ENCODE data around the gene DNAAF6.
"Not testable (repeated sequence)": the region's sequence is repeated elsewhere in the genome, so short reads cannot be mapped to it uniquely, and the experiment has no call there.

The DNAAF6 gene

DNA sequence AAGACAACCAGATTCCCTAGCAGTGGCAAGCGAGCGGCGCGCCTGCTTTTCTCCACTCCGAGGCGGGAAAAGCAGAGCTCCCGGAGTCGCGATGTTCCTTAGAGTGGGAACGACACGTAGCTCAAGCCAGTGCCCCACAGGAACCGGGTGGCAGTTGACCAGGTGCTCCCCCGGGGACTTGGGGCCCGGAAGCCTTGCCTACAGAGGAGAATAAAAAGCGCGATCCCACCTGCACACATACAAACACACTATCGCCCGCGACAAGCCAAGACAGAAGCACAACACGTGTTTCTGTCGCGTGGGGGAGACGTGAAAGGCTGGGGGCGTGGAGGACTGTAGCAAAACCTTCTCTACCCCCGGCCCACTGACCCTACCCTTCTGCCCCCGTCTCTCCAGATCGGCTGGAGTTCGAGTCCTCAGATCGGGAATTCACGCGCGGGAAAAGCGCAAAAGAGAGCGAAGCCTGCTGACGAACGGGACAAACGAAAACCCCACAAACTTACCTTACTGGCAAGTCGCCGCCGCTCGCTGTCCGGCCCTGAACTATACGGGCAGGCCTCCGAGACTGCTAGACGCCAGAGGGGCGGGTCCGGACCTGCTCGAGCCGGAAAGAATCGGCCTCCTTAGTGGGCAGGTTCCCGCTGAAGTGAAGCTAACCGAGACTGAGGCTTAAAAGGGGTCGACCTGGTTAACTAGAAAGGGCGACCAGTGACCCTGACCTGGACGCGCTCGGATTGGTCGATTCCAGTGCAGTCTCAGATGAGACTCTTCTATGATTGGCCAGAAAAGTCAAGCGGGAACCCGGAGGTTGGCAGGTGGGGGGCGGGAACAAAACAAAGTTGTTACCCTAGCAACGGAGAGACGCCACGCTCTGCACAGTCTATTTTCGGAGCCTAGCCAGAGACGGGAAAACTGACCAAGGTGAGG lies at the start of gene DNAAF6, which contains the start of gene NUP62CL:
Gene DNAAF6, plus strand, starts transcription at position 842 of the 927 bp plus-strand sequence. CDS start 6,265 bp downstream, outside the sequence.
Gene NUP62CL, minus strand, starts transcription at position 664 of the 927 bp plus-strand sequence. CDS start 31,287 bp downstream, outside the sequence.
- Mint-ChIP-seq H3K27me3 (ENCODE audit: low read depth) (no peaks in the 10 kb centered on the region), H3K4me1 (ENCODE audit: low read depth) (peaks cover 7% of the 10 kb centered on the region), H3K9me3 (no peaks in the 10 kb centered on the region), H3K27ac (peak within 1 kb of the TSS; percentile 69), H3K4me3 (peak within 1 kb of the TSS; percentile 86), H3K36me3 (ENCODE audit: low read depth) (no peaks in the 10 kb centered on the region)
- peak; percentile 49 for DNase-seq (ENCODE audit: low spot score)

DNA sequence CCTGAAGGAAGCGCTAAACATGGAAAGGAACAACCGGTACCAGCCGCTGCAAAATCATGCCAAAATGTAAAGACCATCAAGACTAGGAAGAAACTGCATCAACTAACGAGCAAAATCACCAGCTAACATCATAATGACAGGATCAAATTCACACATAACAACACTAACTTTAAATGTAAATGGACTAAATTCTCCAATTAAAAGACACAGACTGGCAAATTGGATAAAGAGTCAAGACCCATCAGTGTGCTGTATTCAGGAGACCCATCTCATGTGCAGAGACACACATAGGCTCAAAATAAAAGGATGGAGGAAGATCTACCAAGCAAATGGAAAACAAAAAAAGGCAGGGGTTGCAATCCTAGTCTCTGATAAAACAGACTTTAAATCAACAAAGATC lies 48.8 kb upstream of the DNAAF6 start:
- not testable (repeated sequence) for H3K27ac Mint-ChIP-seq; H3K4me1 Mint-ChIP-seq (ENCODE audit: low read depth); H3K36me3 Mint-ChIP-seq (ENCODE audit: low read depth); H3K9me3 Mint-ChIP-seq; H3K4me3 Mint-ChIP-seq; DNase-seq (ENCODE audit: low spot score); H3K27me3 Mint-ChIP-seq (ENCODE audit: low read depth)

DNA sequence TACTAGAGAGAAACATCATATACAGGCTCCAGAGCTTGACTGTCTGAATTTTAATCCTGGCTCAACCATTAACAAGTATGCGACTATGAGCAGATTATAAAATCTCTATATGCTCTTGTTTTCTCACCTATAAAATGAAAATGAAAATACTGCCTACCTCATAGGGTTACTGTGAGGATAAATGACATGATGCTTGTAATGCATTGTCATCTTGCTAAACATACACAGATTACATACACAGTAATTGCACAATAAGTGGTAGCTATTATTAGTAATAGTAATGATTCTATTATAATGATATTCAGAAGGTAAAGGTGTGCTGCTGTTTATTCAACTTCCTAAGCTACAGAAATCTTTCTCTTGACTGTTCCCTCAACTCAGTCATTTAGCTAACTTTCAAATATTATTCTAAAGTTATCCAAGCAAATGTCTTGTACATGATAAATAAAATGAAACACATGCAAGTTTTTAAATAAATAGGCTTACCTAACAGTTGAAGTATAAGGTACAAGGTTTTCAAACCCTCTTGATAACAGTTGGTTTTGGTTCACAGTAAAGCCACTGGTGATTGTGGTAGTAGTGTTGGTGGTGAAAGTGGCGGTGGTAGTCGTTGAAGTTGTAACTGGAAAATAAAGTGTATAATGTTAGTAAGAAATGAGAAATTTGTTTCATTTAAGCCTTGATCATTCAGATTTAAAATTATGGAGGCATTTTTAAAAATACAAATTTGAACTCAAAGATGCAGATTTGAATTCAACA lies 39.1 kb upstream of the DNAAF6 start:
- no peaks in the 10 kb centered on the region for H3K27me3 Mint-ChIP-seq (ENCODE audit: low read depth)

DNA sequence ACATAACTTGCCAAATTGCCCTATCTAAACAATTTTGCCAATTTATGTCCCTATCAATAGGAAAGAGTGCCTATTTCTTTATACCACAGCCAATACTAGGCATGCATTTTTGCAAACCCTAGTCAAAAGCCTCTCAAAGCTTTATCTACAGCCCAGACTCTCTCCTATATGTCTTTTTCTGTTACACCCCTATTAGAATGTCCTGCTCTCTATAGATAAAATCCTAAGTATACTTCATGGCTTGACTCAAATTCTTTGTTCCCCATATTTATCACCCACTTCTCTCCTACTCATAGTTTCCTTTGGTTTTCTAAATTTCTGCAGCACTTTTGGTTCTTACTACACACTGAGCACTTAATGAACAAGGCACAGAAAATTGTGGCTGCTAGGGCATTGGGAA lies 38.2 kb upstream of the DNAAF6 start:
- DNase-seq (ENCODE audit: low spot score) = no peak
- H3K27ac Mint-ChIP-seq = no peak overlapping the region
- no peaks in the 10 kb centered on the region for H3K36me3 Mint-ChIP-seq (ENCODE audit: low read depth)
- no peak overlapping the region for H3K4me3 Mint-ChIP-seq
- no peaks in the 10 kb centered on the region for H3K9me3 Mint-ChIP-seq
- no peaks in the 10 kb centered on the region for H3K4me1 Mint-ChIP-seq (ENCODE audit: low read depth)
- H3K27me3 Mint-ChIP-seq (ENCODE audit: low read depth) = no peaks in the 10 kb centered on the region

More for the DNA sequence above, 39.1 kb upstream of the DNAAF6 start:
- Mint-ChIP-seq H3K4me3 (no peak overlapping the region), H3K9me3 (no peaks in the 10 kb centered on the region), H3K27ac (no peak overlapping the region), H3K36me3 (ENCODE audit: low read depth) (no peaks in the 10 kb centered on the region), H3K4me1 (ENCODE audit: low read depth) (no peaks in the 10 kb centered on the region)
- no peak for DNase-seq (ENCODE audit: low spot score)

DNA sequence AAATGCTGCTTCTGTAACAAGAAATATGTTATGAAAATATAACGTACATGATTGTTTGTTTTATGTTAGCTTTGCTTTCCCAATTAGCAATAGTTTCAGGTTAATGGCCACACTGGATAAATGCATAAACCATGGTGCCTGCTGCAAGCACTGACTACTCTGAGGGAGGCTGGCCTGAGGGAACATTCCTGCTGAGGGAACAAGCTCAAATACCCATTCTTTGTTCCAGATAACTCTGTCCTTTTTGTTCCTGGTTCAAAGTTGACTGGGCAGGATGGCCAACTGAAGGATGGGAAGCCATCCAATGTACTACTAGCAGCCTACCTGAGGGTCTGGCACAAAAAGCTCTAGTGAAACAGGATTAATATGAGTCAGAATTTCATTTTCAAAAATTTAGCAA lies 37.7 kb upstream of the DNAAF6 start:
- no peak overlapping the region for H3K27ac Mint-ChIP-seq
- no peak for DNase-seq (ENCODE audit: low spot score)
- H3K27me3 Mint-ChIP-seq (ENCODE audit: low read depth) = no peaks in the 10 kb centered on the region
- no peaks in the 10 kb centered on the region for H3K9me3 Mint-ChIP-seq
- H3K36me3 Mint-ChIP-seq (ENCODE audit: low read depth) = no peaks in the 10 kb centered on the region
- no peaks in the 10 kb centered on the region for H3K4me1 Mint-ChIP-seq (ENCODE audit: low read depth)
- no peak overlapping the region for H3K4me3 Mint-ChIP-seq

DNA sequence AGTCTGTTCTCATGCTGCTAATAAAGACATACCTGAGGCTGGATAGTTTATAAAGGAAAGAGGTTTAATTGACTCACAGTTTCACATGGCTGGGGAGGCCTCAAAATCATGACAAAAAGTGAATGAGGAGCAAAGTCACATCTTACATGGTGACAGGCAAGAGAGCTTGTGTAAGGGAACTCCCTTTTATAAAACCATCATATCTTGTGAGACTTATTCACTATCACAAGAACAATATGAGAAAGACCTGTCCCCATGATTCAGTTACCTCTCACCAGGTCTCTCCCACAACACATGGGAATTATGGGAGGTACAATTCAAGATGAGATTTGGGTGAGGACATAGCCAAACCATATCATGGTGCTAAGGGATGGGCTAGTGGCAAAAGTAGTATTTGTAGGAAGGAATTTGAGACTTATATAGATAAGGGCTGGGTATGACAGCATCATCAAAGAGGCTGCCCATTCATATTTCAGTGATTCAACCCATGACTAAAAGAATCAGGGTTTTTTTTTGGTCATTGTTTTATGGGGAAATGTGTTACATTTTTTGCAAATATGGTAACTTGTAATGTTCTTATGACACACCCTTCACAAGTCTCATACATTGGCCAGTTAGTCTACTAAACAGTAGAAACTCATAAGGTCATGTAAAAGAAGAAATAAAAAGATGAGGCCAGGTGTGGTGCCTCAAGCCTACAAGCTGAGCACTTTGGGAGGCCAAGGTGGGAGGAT lies 34.9 kb upstream of the DNAAF6 start:
- Mint-ChIP-seq H3K4me1 (ENCODE audit: low read depth) (no peaks in the 10 kb centered on the region), H3K4me3 (no peak overlapping the region), H3K27ac (no peak overlapping the region), H3K9me3 (no peaks in the 10 kb centered on the region), H3K36me3 (ENCODE audit: low read depth) (no peaks in the 10 kb centered on the region), H3K27me3 (ENCODE audit: low read depth) (no peaks in the 10 kb centered on the region)
- DNase-seq (ENCODE audit: low spot score) = no peak

DNA sequence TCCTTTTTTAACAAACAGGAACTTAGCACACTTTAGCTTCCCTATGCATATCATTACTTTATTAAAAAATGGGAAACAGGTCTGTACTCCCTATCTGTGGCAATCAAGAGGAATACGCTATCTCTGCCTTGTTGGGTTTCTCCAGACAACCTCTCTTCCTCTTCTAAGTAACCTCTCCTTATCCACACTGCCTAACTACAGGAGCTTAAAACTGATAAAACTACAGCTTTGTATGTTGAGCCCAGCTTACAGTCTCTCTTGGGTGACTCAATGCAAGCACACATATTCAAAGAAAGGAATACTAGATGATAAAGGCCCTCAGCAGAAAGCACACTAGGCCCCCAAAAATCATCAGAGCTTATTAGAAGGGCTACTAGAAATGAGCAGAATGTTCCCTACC lies 9.1 kb upstream of the DNAAF6 start:
- no peaks in the 10 kb centered on the region for H3K9me3 Mint-ChIP-seq
- no peak for DNase-seq (ENCODE audit: low spot score)
- no peaks in the 10 kb centered on the region for H3K36me3 Mint-ChIP-seq (ENCODE audit: low read depth)
- no peak overlapping the region for H3K4me3 Mint-ChIP-seq
- no peaks in the 10 kb centered on the region for H3K4me1 Mint-ChIP-seq (ENCODE audit: low read depth)
- peaks cover 2% of the 10 kb centered on the region for H3K27me3 Mint-ChIP-seq (ENCODE audit: low read depth)
- H3K27ac Mint-ChIP-seq = no peak overlapping the region

DNA sequence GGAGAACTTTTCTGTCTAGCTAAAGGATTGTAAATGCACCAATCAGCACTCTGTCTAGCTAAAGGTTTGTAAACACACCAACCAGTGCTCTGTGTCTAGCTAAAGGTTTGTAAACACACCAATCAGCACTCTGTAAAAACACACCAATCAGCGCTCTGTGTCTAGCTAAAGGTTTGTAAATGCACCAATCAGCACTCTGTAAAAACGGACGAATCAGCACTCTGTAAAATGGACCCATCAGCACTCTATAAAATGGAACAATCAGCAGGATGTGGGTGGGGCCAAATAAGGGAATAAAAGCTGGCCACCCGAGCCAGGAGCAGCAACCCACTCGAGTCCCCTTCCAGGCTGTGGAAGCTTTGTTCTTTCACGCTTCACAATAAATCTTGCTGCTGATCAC lies 8.3 kb upstream of the DNAAF6 start:
- H3K27me3 Mint-ChIP-seq (ENCODE audit: low read depth); H3K9me3 Mint-ChIP-seq; H3K4me1 Mint-ChIP-seq (ENCODE audit: low read depth): not testable (repeated sequence)

DNA sequence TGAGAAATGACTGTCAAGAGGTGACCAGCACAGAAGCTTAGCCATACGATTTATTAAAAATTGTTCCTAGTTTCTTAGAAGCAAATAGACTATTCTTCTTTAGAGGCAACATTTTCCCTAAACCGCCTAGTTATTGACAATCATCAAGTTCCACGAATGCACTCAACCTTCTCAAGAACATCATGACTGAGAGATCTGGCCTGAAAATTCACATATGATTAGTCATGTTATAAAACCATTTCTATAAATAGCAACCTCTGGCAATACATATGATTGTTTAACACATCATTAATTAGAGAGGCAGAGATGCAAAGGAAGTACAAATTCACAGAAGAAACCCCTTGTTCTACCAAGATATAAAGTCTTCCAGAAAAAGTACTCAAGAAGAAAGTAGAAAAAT lies 6.9 kb upstream of the DNAAF6 start:
- no peak overlapping the region for H3K27ac Mint-ChIP-seq
- H3K27me3 Mint-ChIP-seq (ENCODE audit: low read depth) = no peaks in the 10 kb centered on the region
- H3K36me3 Mint-ChIP-seq (ENCODE audit: low read depth) = no peaks in the 10 kb centered on the region
- H3K4me1 Mint-ChIP-seq (ENCODE audit: low read depth) = no peaks in the 10 kb centered on the region
- H3K4me3 Mint-ChIP-seq = no peak overlapping the region
- H3K9me3 Mint-ChIP-seq = no peaks in the 10 kb centered on the region
- no peak for DNase-seq (ENCODE audit: low spot score)

More for the DNA sequence above, 8.3 kb upstream of the DNAAF6 start:
- not testable (repeated sequence) for DNase-seq (ENCODE audit: low spot score); H3K4me3 Mint-ChIP-seq; H3K27ac Mint-ChIP-seq; H3K36me3 Mint-ChIP-seq (ENCODE audit: low read depth)

DNA sequence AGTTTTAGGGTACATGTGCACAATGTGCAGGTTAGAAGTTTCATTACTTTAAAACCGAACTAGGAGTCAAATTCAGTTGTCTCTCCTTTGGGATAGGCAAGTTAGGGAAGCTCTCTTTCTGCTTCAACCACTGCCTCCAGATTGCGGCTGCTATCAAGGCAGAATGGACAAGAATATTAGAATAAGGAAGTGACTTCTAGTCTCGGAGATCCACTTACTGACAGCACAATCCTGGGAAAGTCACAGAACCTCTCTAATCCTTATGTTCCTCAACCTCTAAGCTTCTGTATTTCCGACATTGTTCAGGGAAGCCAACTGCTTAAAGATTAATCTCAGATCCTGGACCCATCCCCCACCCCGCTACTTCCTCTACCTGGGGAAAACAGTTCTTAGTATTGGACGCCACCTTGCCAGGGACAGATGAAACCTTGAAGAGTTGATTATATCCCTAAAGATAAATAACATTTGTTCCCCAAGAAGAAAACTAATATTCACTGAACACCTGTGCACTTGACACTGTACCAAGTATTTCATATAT lies 2.3 kb upstream of the DNAAF6 start:
- no peaks in the 10 kb centered on the region for H3K27me3 Mint-ChIP-seq (ENCODE audit: low read depth)
- peaks cover 7% of the 10 kb centered on the region for H3K4me1 Mint-ChIP-seq (ENCODE audit: low read depth)
- H3K36me3 Mint-ChIP-seq (ENCODE audit: low read depth) = no peaks in the 10 kb centered on the region
- H3K4me3 Mint-ChIP-seq = no peak overlapping the region
- no peaks in the 10 kb centered on the region for H3K9me3 Mint-ChIP-seq
- no peak for DNase-seq (ENCODE audit: low spot score)
- no peak overlapping the region for H3K27ac Mint-ChIP-seq

DNA sequence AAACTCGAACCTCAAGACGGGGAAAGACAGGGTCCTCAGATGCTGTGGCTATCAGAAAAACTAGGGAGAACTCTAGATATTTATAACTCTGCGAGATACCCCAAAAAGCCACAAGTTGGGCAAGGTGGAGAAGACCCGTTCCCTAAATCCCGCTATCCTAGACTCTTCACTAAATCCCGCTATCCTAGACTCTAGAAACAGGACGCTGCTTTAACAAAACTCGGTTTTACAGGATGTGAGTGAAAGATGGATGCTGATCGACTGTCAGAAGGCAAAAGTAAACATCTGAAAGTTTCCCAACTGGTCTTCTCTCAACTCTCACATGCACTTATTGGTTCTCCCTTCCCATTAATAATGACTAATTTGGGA lies 270 bp downstream of the DNAAF6 start:
- peaks cover 7% of the 10 kb centered on the region for H3K4me1 Mint-ChIP-seq (ENCODE audit: low read depth)
- no peak overlapping the region for H3K27ac Mint-ChIP-seq
- H3K4me3 Mint-ChIP-seq = peak overlapping the region; percentile 86
- H3K27me3 Mint-ChIP-seq (ENCODE audit: low read depth) = no peaks in the 10 kb centered on the region
- H3K9me3 Mint-ChIP-seq = no peaks in the 10 kb centered on the region
- no peak for DNase-seq (ENCODE audit: low spot score)
- no peaks in the 10 kb centered on the region for H3K36me3 Mint-ChIP-seq (ENCODE audit: low read depth)

DNA sequence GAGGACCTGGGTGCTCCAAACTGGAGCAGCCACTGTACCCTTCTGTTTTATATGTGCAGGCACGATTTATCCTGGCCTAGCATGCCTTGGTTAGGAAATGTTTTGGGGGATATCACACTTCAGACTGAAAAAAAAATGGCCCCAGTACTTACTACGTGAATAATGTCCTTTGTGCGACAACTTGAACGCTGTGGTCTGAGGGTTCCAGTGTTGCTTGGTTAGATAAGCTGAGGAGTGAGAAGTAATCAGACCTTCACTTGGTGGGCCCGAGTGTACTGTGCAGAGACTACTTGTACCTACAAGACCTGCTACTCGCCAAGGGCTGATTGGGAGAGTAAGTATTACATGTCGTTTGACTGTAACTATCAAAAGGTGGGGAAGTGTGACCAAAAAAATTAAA lies 678 bp downstream of the DNAAF6 start:
- H3K4me1 Mint-ChIP-seq (ENCODE audit: low read depth) = peaks cover 7% of the 10 kb centered on the region
- H3K4me3 Mint-ChIP-seq = no peak overlapping the region
- no peaks in the 10 kb centered on the region for H3K27me3 Mint-ChIP-seq (ENCODE audit: low read depth)
- H3K27ac Mint-ChIP-seq = no peak overlapping the region
- no peak for DNase-seq (ENCODE audit: low spot score)
- H3K9me3 Mint-ChIP-seq = no peaks in the 10 kb centered on the region
- H3K36me3 Mint-ChIP-seq (ENCODE audit: low read depth) = no peaks in the 10 kb centered on the region

DNA sequence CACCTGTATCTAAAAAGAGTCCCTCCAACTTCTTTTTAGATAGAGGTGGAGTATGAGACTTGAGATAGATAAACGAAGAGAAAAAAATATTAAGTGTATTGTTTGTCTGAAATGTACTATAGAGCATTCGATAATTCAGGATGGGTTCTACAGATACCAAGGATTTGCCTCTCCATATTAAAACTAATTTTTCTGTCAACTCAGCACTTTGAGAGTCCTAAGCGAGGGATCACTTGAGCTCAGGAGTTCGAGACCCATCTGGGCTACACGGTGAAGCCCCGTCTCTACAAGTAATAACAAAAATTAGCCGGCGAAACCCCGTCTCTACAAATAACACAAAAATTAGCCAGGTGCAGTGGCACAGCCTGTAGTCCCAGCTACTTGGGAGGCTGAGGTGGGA lies 1.5 kb downstream of the DNAAF6 start:
- Mint-ChIP-seq H3K9me3 (no peaks in the 10 kb centered on the region), H3K4me3 (no peak overlapping the region), H3K36me3 (ENCODE audit: low read depth) (no peaks in the 10 kb centered on the region), H3K27ac (no peak overlapping the region), H3K27me3 (ENCODE audit: low read depth) (no peaks in the 10 kb centered on the region), H3K4me1 (ENCODE audit: low read depth) (peaks cover 7% of the 10 kb centered on the region)
- DNase-seq (ENCODE audit: low spot score) = no peak
